Esophagus muscularis mucosa (tissue), 4 donors: ENCODE data around the gene METTL9.
"Not testable (repeated sequence)": the region's sequence is repeated elsewhere in the genome, so short reads cannot be mapped to it uniquely, and the experiment has no call there.

Experiments
- CTCF ChIP-seq, 3 experiments: fragments of 200-600 bp in 2 of 3; fragments of 450-650 bp in 1 of 3; sonication (generic) in 2 of 3; IDR thresholded peaks; one replicate each; pipeline ENCODE4 v1.5.1; 2017 to 2019; ENCODE audit warnings: antibody characterized with exemption in 3 of 3, mild to moderate bottlenecking in 2 of 3, moderate library complexity in 1 of 3
- EP300 ChIP-seq: sonication (generic); formaldehyde crosslinking; IDR thresholded peaks from one replicate; pipeline ENCODE4 v1.6.1; 2017; ENCODE audit warnings: antibody characterized with exemption
- POLR2A ChIP-seq: fragments of 450-650 bp; IDR thresholded peaks from one replicate; pipeline ENCODE4 v1.6.1; 2017; ENCODE audit warnings: antibody characterized with exemption, moderate library complexity, mild to moderate bottlenecking, low read depth

GRCh38 chr16:21576323-21576722 is 23.1 kb upstream of the METTL9 start:
- TF ChIP-seq CTCF (IDR thresholded peaks at IDR 0.05); EP300; POLR2A: not testable (repeated sequence)
